ENCODE results near the gene SLC29A2. TPM values are rescaled to one million over a fixed set of nuclear protein-coding genes. Genes with fewer than 3 reads are reported as not detected.
A peak's percentile ranks its signal among the peaks of the same experiment; 100 is the strongest.

Gene SLC29A2
- total and polyA plus RNA-seq, 9 donors = 0.48 to 3.1 (median 0.78) TPM

- intact Hi-C loops (cut with DNase I) = no loop called here
- Histone ChIP-seq H3K27me3 (no peaks in the 10 kb centered on the region), H3K27ac (peak overlapping the region; percentile 52 to 86), H3K4me3 (peak overlapping the region; percentile 97), H3K36me3 (no peaks in the 10 kb centered on the region), H3K9me3 (no peaks in the 10 kb centered on the region), H3K4me1 (ENCODE audit: insufficient read depth) (peaks cover 12% of the 10 kb centered on the region)
- TF ChIP-seq EP300 (IDR thresholded peaks at IDR 0.05) = no peak
- peak in 2 of 5 donors; percentile 51 to 53 for DNase-seq
- WGBS, 3 donors = 24 to 32% (median 30%) methylated on average over 58 to 68 of the region's 68 CpGs
Measured at GRCh38 chr11:66346476-66347424, 24.8 kb downstream of the SLC29A2 start.

GRCh38 chr11:66345316-66345649 is 26.3 kb downstream of the SLC29A2 start:
- Histone ChIP-seq H3K36me3 (no peaks in the 10 kb centered on the region), H3K9me3 (no peaks in the 10 kb centered on the region), H3K4me1 (ENCODE audit: insufficient read depth) (peaks cover 12% of the 10 kb centered on the region), H3K4me3 (peak overlapping the region; percentile 97), H3K27me3 (no peaks in the 10 kb centered on the region), H3K27ac (peak overlapping the region in 1 of 2 donors; percentile 35)
- intact Hi-C loops (cut with DNase I) = no loop called here
- DNase-seq = no peak
- WGBS, 3 donors = 3 to 7% (median 3%) methylated on average over 7 of the region's 7 CpGs
- no peak for TF ChIP-seq POLR2A (IDR thresholded peaks at IDR 0.05)
- no peak for TF ChIP-seq EP300 (IDR thresholded peaks at IDR 0.05)
- TF ChIP-seq CTCF (IDR thresholded peaks at IDR 0.05) = no peak

GRCh38 chr11:66344550-66345315 is 26.8 kb downstream of the SLC29A2 start, which contains the start of gene BRMS1:
TSS of gene BRMS1 (minus strand) at chr11:66345104. CDS start at chr11:66342234, 2,870 bp downstream.
- intact Hi-C loops (cut with DNase I) = no loop called here
- WGBS, 3 donors = 0 to 1% (median 0%) methylated on average over 35 to 59 of the region's 59 CpGs
- peak; percentile 97 to 99 (median 98) for DNase-seq
- no peaks in the 10 kb centered on the region for H3K27me3 ChIP-seq
- peak; percentile 71 for TF ChIP-seq POLR2A (IDR thresholded peaks at IDR 0.05)
- peak in 2 of 3 donors; percentile 20 to 40 for TF ChIP-seq CTCF (IDR thresholded peaks at IDR 0.05)
- TF ChIP-seq EP300 (IDR thresholded peaks at IDR 0.05) = no peak
- H3K4me3 ChIP-seq = peak within 1 kb of the TSS; percentile 97
- peak within 1 kb of the TSS in 1 of 2 donors; percentile 35 for H3K27ac ChIP-seq
- H3K36me3 ChIP-seq = no peaks in the 10 kb centered on the region
- H3K9me3 ChIP-seq = no peaks in the 10 kb centered on the region
- H3K4me1 ChIP-seq (ENCODE audit: insufficient read depth) = peaks cover 12% of the 10 kb centered on the region

GRCh38 chr11:66343176-66343575 is 28.4 kb downstream of the SLC29A2 start:
- TF ChIP-seq CTCF (IDR thresholded peaks at IDR 0.05) = no peak
- no peak for TF ChIP-seq EP300 (IDR thresholded peaks at IDR 0.05)
- TF ChIP-seq POLR2A (IDR thresholded peaks at IDR 0.05) = no peak
- Histone ChIP-seq H3K4me3 (no peak overlapping the region), H3K9me3 (no peaks in the 10 kb centered on the region), H3K27ac (no peak overlapping the region), H3K4me1 (ENCODE audit: insufficient read depth) (peaks cover 12% of the 10 kb centered on the region), H3K36me3 (no peaks in the 10 kb centered on the region), H3K27me3 (no peaks in the 10 kb centered on the region)
- intact Hi-C loops (cut with DNase I) = no loop called here
- DNase-seq = peak in 1 of 5 donors; percentile 13
- WGBS, 3 donors = 84 to 89% (median 87%) methylated on average over 8 of the region's 8 CpGs
